Measurements from ENCODE around the gene BRSK2.

GRCh38 chr11:1403078-1403620, 13.4 kb downstream of the BRSK2 start:
- no peak for TF ChIP-seq POLR2A (IDR thresholded peaks at IDR 0.05)
- TF ChIP-seq CTCF (IDR thresholded peaks at IDR 0.05), result no peak
